Karpas-422 (cell line): ENCODE measurements around the gene ACVR1. TPM values are rescaled to one million over a fixed set of nuclear protein-coding genes. Genes with fewer than 3 reads are reported as not detected.

Experiments
- DNase-seq: peaks from one replicate; pipeline ENCODE4 v3.0.0-alpha.2; 2015
- H2AFZ ChIP-seq: fragments of 200-600 bp; sonication (generic); 2 replicates; pipeline ENCODE4 v1.6.1; 2014; ENCODE audit warnings: antibody characterized with exemption, low read length, mixed read lengths
- H3K27ac ChIP-seq: fragments of 200-600 bp; sonication (generic); 2 replicates; pipeline ENCODE4 v1.5.1; 2014; ENCODE audit warnings: mild to moderate bottlenecking, low read length, moderate library complexity
- H3K27me3 ChIP-seq: fragments of 200-600 bp; sonication (generic); 2 replicates; pipeline ENCODE4 v1.6.1; 2014; ENCODE audit warnings: low read length, mixed read lengths
- H3K36me3 ChIP-seq: fragments of 200-600 bp; sonication (generic); 2 replicates; pipeline ENCODE4 v1.6.1; 2014; ENCODE audit warnings: low read length, mixed read lengths; ENCODE audit not compliant: insufficient read depth
- H3K4me1 ChIP-seq: fragments of 200-600 bp; sonication (generic); 2 replicates; pipeline ENCODE4 v1.6.1; 2014; ENCODE audit warnings: mild to moderate bottlenecking, low read length, mixed read lengths
- H3K4me2 ChIP-seq: fragments of 200-600 bp; sonication (generic); 2 replicates; pipeline ENCODE4 v1.6.1; 2014; ENCODE audit warnings: low read length, low read depth, mild to moderate bottlenecking; ENCODE audit not compliant: poor library complexity, severe bottlenecking
- H3K4me3 ChIP-seq: fragments of 200-600 bp; sonication (generic); 2 replicates; pipeline ENCODE4 v1.5.1; 2014; ENCODE audit warnings: mild to moderate bottlenecking, antibody characterized with exemption, low read length, mixed read lengths
- H3K79me2 ChIP-seq: fragments of 200-600 bp; sonication (generic); 2 replicates; pipeline ENCODE4 v1.6.1; 2014; ENCODE audit warnings: mild to moderate bottlenecking, low read length, mixed read lengths
- H3K9ac ChIP-seq: fragments of 200-600 bp; sonication (generic); 2 replicates; pipeline ENCODE4 v1.6.0; 2014; ENCODE audit warnings: low read length
- H3K9me2 ChIP-seq: fragments of 200-600 bp; sonication (generic), shearing (Covaris generic); replicated peaks from 2 replicates; pipeline ENCODE4 v1.6.0; 2014; ENCODE audit warnings: mild to moderate bottlenecking, low read length, moderate library complexity; ENCODE audit not compliant: insufficient read depth
- H3K9me3 ChIP-seq: fragments of 300-700, 200-600 bp; sonication (generic); 2 replicates; pipeline ENCODE4 v1.6.1; 2014; ENCODE audit warnings: low read length, mixed read lengths
- H4K20me1 ChIP-seq: fragments of 200-600 bp; sonication (generic); 2 replicates; pipeline ENCODE4 v1.6.1; 2014; ENCODE audit warnings: mild to moderate bottlenecking, antibody characterized with exemption, low read length, low read depth; ENCODE audit not compliant: insufficient read depth
- total RNA-seq: library from RNA; depleted of rRNA; stranded (reverse); fragments of >200 nt; shearing (Covaris generic); gene quantifications from 2 replicates; pipeline ENCODE4 v1.2.3, GENCODE V29; 2014; ENCODE audit warnings: low replicate concordance

Gene ACVR1
- total RNA-seq, 1 experiment from 2014 or later = 0.07 TPM

- Histone ChIP-seq H3K27ac (no peak overlapping the region), H2AFZ (no peak overlapping the region), H3K36me3 (no peaks in the 10 kb centered on the region), H3K9me2 (no peaks in the 10 kb centered on the region; the same call in 1 of the 2 replicates), H3K9me3 (no peaks in the 10 kb centered on the region), H3K27me3 (no peaks in the 10 kb centered on the region), H3K9ac (no peak overlapping the region), H3K4me2 (no peak overlapping the region), H3K4me1 (no peaks in the 10 kb centered on the region), H4K20me1 (no peaks in the 10 kb centered on the region), H3K79me2 (no peaks in the 10 kb centered on the region), H3K4me3 (no peak overlapping the region)
- no peak for DNase-seq
Observed at GRCh38 chr2:157843081-157843480, 33.0 kb downstream of the ACVR1 start.

GRCh38 chr2:157842106-157842879 lies 33.8 kb downstream of the ACVR1 start:
- Histone ChIP-seq H3K4me2 (no peak overlapping the region), H3K36me3 (no peaks in the 10 kb centered on the region), H3K9ac (no peak overlapping the region), H4K20me1 (no peaks in the 10 kb centered on the region), H3K79me2 (no peaks in the 10 kb centered on the region), H3K27ac (no peak overlapping the region), H3K27me3 (no peaks in the 10 kb centered on the region), H3K4me1 (no peaks in the 10 kb centered on the region), H3K4me3 (no peak overlapping the region), H2AFZ (no peak overlapping the region), H3K9me3 (no peaks in the 10 kb centered on the region), H3K9me2 (no peaks in the 10 kb centered on the region)
- no peak for DNase-seq

DNA sequence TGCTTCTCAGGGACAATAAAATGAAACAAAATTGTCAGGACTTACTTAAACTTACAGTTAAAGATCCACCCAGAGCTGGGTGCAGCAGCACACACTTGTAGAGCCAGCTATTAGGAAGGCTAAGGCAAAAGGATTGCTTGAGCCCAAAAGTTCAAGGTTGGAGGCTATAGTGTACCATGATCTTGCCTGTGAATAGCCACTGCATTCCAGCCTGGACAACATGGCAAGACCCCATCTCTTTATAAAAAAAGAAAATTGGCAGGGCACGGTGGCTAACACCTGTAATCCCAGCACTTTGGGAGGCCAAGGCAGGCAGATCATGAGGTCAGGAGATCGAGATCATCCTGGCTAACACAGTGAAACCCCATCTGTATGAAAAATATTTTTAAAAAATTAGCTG lies 34.6 kb downstream of the ACVR1 start:
- Histone ChIP-seq H3K4me2 (no peak overlapping the region), H3K79me2 (no peaks in the 10 kb centered on the region), H3K9me3 (no peaks in the 10 kb centered on the region), H4K20me1 (no peaks in the 10 kb centered on the region), H3K9ac (no peak overlapping the region), H2AFZ (no peak overlapping the region), H3K9me2 (no peaks in the 10 kb centered on the region), H3K36me3 (no peaks in the 10 kb centered on the region), H3K27me3 (no peaks in the 10 kb centered on the region), H3K4me3 (no peak overlapping the region), H3K27ac (no peak overlapping the region), H3K4me1 (no peaks in the 10 kb centered on the region)
- DNase-seq = no peak

- H3K9me3 ChIP-seq = no peaks in the 10 kb centered on the region
- H3K27me3 ChIP-seq = no peaks in the 10 kb centered on the region
- H3K27ac ChIP-seq = no peak overlapping the region
- H3K4me2 ChIP-seq = no peak overlapping the region
- H4K20me1 ChIP-seq = no peaks in the 10 kb centered on the region
- no peaks in the 10 kb centered on the region for H3K4me1 ChIP-seq
- H3K79me2 ChIP-seq = no peaks in the 10 kb centered on the region
- H3K9me2 ChIP-seq = no peaks in the 10 kb centered on the region
- no peaks in the 10 kb centered on the region for H3K36me3 ChIP-seq
- no peak overlapping the region for H3K9ac ChIP-seq
- H2AFZ ChIP-seq = no peak overlapping the region
- no peak for DNase-seq
- H3K4me3 ChIP-seq = no peak overlapping the region
Observed at GRCh38 chr2:157840568-157841156, 35.5 kb downstream of the ACVR1 start.

DNA sequence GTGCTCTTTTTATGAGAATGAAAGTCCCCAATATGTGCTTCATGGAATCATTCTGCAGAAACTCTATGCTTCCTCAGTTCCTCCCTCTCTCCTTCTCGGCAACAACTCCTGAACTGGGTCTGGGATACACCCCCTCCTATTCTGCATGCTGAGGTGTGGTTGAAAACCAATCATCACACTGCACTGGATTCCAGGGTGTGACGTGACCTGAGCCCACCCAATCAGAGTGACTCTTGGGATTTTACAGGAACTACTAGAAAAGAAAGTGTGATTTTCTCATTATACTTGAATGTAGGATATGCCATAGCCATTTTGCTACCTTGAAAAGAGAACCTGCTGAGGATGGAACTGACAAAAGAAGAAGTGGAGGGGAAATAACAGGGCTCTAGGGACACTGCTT lies 36.3 kb downstream of the ACVR1 start:
- no peaks in the 10 kb centered on the region for H4K20me1 ChIP-seq
- no peaks in the 10 kb centered on the region for H3K9me3 ChIP-seq
- H3K4me3 ChIP-seq = no peak overlapping the region
- H3K9ac ChIP-seq = no peak overlapping the region
- no peak overlapping the region for H2AFZ ChIP-seq
- H3K9me2 ChIP-seq = no peaks in the 10 kb centered on the region
- H3K4me1 ChIP-seq = no peaks in the 10 kb centered on the region
- no peaks in the 10 kb centered on the region for H3K79me2 ChIP-seq
- H3K36me3 ChIP-seq = no peaks in the 10 kb centered on the region
- no peak overlapping the region for H3K4me2 ChIP-seq
- no peak for DNase-seq
- no peak overlapping the region for H3K27ac ChIP-seq
- no peaks in the 10 kb centered on the region for H3K27me3 ChIP-seq

DNA sequence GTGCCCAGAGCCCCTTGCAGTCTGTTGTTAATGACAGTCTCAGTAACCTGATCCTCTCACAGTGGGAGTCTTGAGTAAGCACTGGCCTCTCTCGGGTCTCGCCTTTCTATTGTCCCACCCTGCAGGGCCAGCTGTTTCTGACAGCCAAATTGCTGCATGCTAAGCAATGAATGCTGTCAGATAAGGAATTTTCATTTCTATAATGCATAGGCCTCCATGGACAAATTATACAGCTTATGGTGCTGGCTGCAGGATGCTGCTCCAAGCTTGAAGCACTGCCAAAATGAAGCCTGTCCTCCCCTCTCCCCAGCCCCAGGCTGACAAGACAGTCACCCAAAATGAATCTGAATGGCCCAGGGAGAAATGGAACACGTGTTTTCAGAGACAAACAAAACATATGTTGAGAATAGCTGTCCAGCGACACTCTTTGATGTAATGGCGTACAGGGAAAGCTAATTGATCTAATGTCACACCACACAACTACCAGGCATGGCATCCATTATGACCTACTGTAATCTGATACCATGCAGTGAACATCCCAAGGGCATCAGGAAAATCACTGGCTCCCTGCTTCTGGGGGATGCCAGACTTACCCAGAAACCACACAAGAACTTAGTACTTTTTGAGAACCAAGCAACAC lies 36.8 kb downstream of the ACVR1 start:
- no peak overlapping the region for H3K9ac ChIP-seq
- no peak for DNase-seq
- H3K36me3 ChIP-seq = no peaks in the 10 kb centered on the region
- no peaks in the 10 kb centered on the region for H3K9me3 ChIP-seq
- no peak overlapping the region for H3K27ac ChIP-seq
- H2AFZ ChIP-seq = no peak overlapping the region
- no peaks in the 10 kb centered on the region for H3K9me2 ChIP-seq
- H4K20me1 ChIP-seq = no peaks in the 10 kb centered on the region
- no peak overlapping the region for H3K4me2 ChIP-seq
- H3K27me3 ChIP-seq = no peaks in the 10 kb centered on the region
- no peak overlapping the region for H3K4me3 ChIP-seq
- no peaks in the 10 kb centered on the region for H3K4me1 ChIP-seq
- no peaks in the 10 kb centered on the region for H3K79me2 ChIP-seq

GRCh38 chr2:157838442-157839161 lies 37.5 kb downstream of the ACVR1 start:
- no peaks in the 10 kb centered on the region for H3K27me3 ChIP-seq
- no peaks in the 10 kb centered on the region for H3K79me2 ChIP-seq
- no peaks in the 10 kb centered on the region for H3K4me1 ChIP-seq
- H3K9me3 ChIP-seq = no peaks in the 10 kb centered on the region
- no peak overlapping the region for H3K27ac ChIP-seq
- no peak overlapping the region for H2AFZ ChIP-seq
- H3K9me2 ChIP-seq = no peaks in the 10 kb centered on the region
- no peak for DNase-seq
- no peak overlapping the region for H3K9ac ChIP-seq
- H3K4me2 ChIP-seq = no peak overlapping the region
- H3K4me3 ChIP-seq = no peak overlapping the region
- H3K36me3 ChIP-seq = no peaks in the 10 kb centered on the region
- H4K20me1 ChIP-seq = no peaks in the 10 kb centered on the region

- Histone ChIP-seq H3K36me3 (no peaks in the 10 kb centered on the region), H4K20me1 (no peaks in the 10 kb centered on the region), H3K4me1 (no peaks in the 10 kb centered on the region), H3K4me2 (no peak overlapping the region), H3K27ac (no peak overlapping the region), H3K27me3 (no peaks in the 10 kb centered on the region), H3K4me3 (no peak overlapping the region), H2AFZ (no peak overlapping the region), H3K79me2 (no peaks in the 10 kb centered on the region), H3K9me2 (no peaks in the 10 kb centered on the region), H3K9me3 (no peaks in the 10 kb centered on the region), H3K9ac (no peak overlapping the region)
- DNase-seq = no peak
Observed at GRCh38 chr2:157837851-157838441, 38.2 kb downstream of the ACVR1 start.
